Ascending aorta (tissue), 2 donors: ENCODE data around the gene HMCES. TPM values are rescaled to one million over a fixed set of nuclear protein-coding genes. Genes with fewer than 3 reads are reported as not detected.
"Not testable (repeated sequence)": the region's sequence is repeated elsewhere in the genome, so short reads cannot be mapped to it uniquely, and the experiment has no call there.

Experiments used
- DNase-seq, 2 donors: peaks; one replicate each; pipeline ENCODE4 v3.0.0-alpha.2; 2019; ENCODE audit warnings: low spot score in 2 of 2
- H3K27ac ChIP-seq, 2 donors: fragments of 200-600 bp; sonication (generic); one replicate each; pipeline ENCODE4 v1.5.1; 2016 to 2017; ENCODE audit warnings: mild to moderate bottlenecking in 1 of 2
- H3K27me3 ChIP-seq: fragments of 200-600 bp; sonication (generic); one replicate; pipeline ENCODE4 v1.5.1; 2017
- H3K36me3 ChIP-seq, 2 donors: fragments of 200-600 bp; sonication (generic); one replicate each; pipeline ENCODE4 v1.5.1; 2016
- H3K4me1 ChIP-seq, 2 donors: fragments of 200-600 bp; sonication (generic); one replicate each; pipeline ENCODE4 v1.5.1; 2016 to 2017; ENCODE audit warnings: mild to moderate bottlenecking in 1 of 2
- H3K4me3 ChIP-seq, 2 donors: fragments of 200-600 bp; sonication (generic); one replicate each; pipeline ENCODE4 v1.5.1; 2016 to 2017; ENCODE audit warnings: mild to moderate bottlenecking in 1 of 2
- H3K9me3 ChIP-seq, 2 donors: fragments of 200-600 bp; sonication (generic); one replicate each; pipeline ENCODE4 v1.5.1; 2016
- CTCF ChIP-seq, 3 experiments: fragments of 200-600 bp in 2 of 3; fragments of 450-650 bp in 1 of 3; sonication (generic) in 2 of 3; IDR thresholded peaks; one replicate each; pipeline ENCODE4 v1.5.1; 2016 to 2019; ENCODE audit warnings: antibody characterized with exemption in 3 of 3, mild to moderate bottlenecking in 1 of 3, moderate library complexity in 1 of 3
- intact Hi-C: fragments of 100-400 bp; cut with DNase I; formaldehyde crosslinking; loops from one replicate; pipeline ENCODE4 v1.15.1; 2023
- total RNA-seq: library from RNA; depleted of rRNA; stranded (reverse); fragments of >200 nt; gene quantifications from one replicate; pipeline ENCODE4 v1.1.0, GENCODE V29; 2016

Gene HMCES
- total RNA-seq, 1 donor from 2014 or later = 11.2 TPM

DNA sequence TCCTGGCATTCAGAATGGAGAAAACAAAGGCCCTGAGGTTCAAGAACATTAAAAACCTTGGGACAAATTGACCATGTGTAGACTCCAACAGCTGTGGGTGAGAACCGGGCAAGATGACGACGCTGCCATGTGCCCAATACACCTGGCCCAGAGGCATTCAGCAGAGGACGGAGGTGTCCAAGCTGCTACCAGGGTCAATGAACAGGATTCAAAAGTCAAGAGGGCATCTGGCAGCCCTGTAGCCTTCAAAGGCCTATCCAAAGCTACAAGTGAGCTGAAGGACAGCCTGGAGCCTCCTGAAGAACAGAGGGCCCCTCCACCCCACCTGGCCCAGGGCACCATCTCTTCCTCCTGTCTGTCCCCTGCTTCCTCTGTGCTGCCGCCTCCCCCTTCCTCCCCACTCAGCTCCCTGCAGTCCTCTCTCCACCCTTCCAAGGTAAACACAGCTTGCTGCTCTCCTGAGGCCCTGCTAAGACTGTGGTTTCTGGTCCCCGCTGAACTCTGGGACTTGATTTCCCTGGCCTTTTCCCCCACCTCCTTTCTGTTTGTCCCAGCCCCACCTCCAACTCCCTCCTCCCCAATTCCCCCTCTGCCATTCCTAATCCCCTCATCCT, 57.5 kb downstream of the HMCES start:
- no peak for TF ChIP-seq CTCF (IDR thresholded peaks at IDR 0.05)
- Histone ChIP-seq H3K4me1 (no peaks in the 10 kb centered on the region), H3K27ac (no peak overlapping the region), H3K36me3 (no peaks in the 10 kb centered on the region), H3K9me3 (no peaks in the 10 kb centered on the region), H3K4me3 (no peak overlapping the region), H3K27me3 (no peaks in the 10 kb centered on the region)
- intact Hi-C loops = no loop called here
- DNase-seq = no peak

DNA sequence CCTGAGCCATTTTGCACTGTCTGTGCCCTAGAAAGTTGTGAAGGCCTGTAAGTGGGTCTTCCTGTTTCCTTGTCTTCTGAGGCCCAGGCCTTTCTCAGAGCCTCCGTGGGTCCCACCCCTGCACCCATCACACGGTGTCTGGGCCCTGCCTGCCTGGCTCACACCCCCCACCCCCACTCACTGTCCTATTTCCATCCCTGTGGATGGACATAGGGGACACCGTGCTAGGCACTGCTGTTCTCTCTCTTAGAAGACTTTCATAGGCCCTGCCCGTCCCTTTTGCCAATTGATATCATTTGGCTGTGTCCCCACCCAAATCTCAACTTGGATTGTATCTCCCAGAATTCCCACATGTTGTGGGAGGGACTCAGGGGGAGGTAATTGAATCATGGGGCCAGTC, 59.0 kb downstream of the HMCES start:
- H3K36me3 ChIP-seq, intact Hi-C loops, H3K27me3 ChIP-seq, H3K4me1 ChIP-seq, H3K4me3 ChIP-seq, DNase-seq, H3K27ac ChIP-seq, H3K9me3 ChIP-seq: not testable (repeated sequence)

GRCh38 chr3:129339186-129339585, 60.5 kb downstream of the HMCES start:
- intact Hi-C loops, H3K27me3 ChIP-seq, H3K27ac ChIP-seq, H3K9me3 ChIP-seq, DNase-seq, H3K4me1 ChIP-seq, H3K36me3 ChIP-seq, H3K4me3 ChIP-seq: not testable (repeated sequence)

GRCh38 chr3:129339833-129340232, 61.2 kb downstream of the HMCES start:
- H3K27ac ChIP-seq, H3K9me3 ChIP-seq, DNase-seq, H3K27me3 ChIP-seq, H3K4me3 ChIP-seq, H3K36me3 ChIP-seq, intact Hi-C loops, H3K4me1 ChIP-seq: not testable (repeated sequence)

- TF ChIP-seq CTCF (IDR thresholded peaks at IDR 0.05) = no peak
- H3K27ac ChIP-seq = no peak overlapping the region
- peaks cover 4 to 6% of the 10 kb centered on the region in 2 donors for H3K4me1 ChIP-seq
- H3K36me3 ChIP-seq = no peaks in the 10 kb centered on the region
- no peak overlapping the region for H3K4me3 ChIP-seq
- no peak for DNase-seq
- no peaks in the 10 kb centered on the region for H3K9me3 ChIP-seq
- intact Hi-C loops = no loop called here
- no peaks in the 10 kb centered on the region for H3K27me3 ChIP-seq
These were observed 62.9 kb downstream of the HMCES start for GRCh38 chr3:129341331-129342141.

DNA sequence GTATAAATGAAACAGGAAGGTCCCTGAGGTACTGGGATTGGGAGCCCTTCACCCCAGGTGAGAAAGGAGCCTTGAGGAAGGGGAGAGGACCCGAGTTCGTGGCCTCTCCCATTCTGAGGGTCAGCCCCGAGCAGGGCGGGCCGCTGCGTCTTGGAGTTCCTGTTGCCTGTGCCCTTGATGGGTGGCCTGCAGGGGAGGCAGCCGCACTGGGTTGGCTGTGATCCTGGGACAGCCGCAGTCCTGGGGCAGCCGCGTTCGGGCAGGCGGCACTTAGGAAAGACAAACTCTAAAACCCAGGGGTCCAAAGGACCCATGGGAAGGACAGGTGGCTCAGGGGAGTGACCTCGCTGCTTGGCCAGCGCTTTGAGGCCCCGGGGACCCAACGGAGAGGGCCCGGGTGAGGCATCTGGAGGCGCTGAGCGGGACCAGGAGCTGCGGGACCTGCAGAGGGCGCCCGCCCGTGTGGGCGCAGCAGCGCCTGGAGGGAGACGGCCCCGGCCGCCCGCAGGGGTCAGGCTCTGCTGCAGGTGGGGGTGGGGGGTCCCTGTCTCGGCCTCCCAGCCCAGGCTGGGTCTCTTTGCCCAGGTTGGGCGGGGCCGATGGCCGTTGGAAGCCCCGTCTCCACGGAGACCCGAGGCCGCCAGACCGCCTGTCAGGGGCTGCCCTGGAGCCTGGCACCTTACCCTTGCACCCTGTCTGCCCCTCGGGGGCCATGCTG, 65.1 kb downstream of the HMCES start:
- peak overlapping the region; percentile 28 to 55 for H3K4me3 ChIP-seq

More for the DNA sequence above, 65.1 kb downstream of the HMCES start:
- TF ChIP-seq CTCF (IDR thresholded peaks at IDR 0.05) = peak; percentile 34 to 80 (median 56)
- DNase-seq = no peak
- no peaks in the 10 kb centered on the region for H3K36me3 ChIP-seq
- H3K27me3 ChIP-seq = no peaks in the 10 kb centered on the region
- H3K27ac ChIP-seq = no peak overlapping the region
- peaks cover 6 to 7% of the 10 kb centered on the region in 2 donors for H3K4me1 ChIP-seq
- H3K9me3 ChIP-seq = no peaks in the 10 kb centered on the region
- intact Hi-C loops = no loop called here
